Hematopoietic multipotent progenitor cell treated with erythropoietin and hydrocortisone succinate and interleukin-3 and kit ligand, for 17 days (in vitro differentiated cells): ENCODE data around the gene TRIM15.
"Not testable (repeated sequence)": the region's sequence is repeated elsewhere in the genome, so short reads cannot be mapped to it uniquely, and the experiment has no call there.

ENCODE experiments used
- DNase-seq: peaks from one replicate; pipeline ENCODE4 v3.0.0-alpha.2; 2015; ENCODE audit warnings: low spot score

Gene TRIM15

GRCh38 chr6:30198166-30199084 lies 35.1 kb downstream of the TRIM15 start:
- DNase-seq, result no peak

- no peak for DNase-seq
Observed at GRCh38 chr6:30200551-30201281, 37.4 kb downstream of the TRIM15 start.

GRCh38 chr6:30202366-30202765 lies 39.0 kb downstream of the TRIM15 start:
- DNase-seq, result no peak

GRCh38 chr6:30204116-30204515 lies 40.8 kb downstream of the TRIM15 start:
- DNase-seq, result no peak

- no peak for DNase-seq
Observed at GRCh38 chr6:30206152-30206551, 42.8 kb downstream of the TRIM15 start.

GRCh38 chr6:30206799-30207618 lies 43.7 kb downstream of the TRIM15 start:
- DNase-seq, result no peak

GRCh38 chr6:30207619-30208295 lies 44.4 kb downstream of the TRIM15 start:
- no peak for DNase-seq

- no peak for DNase-seq
Observed at GRCh38 chr6:30211306-30211705, 48.0 kb downstream of the TRIM15 start.

- no peak for DNase-seq
Observed at GRCh38 chr6:30211899-30212298, 48.6 kb downstream of the TRIM15 start.

GRCh38 chr6:30212865-30213666 lies 49.7 kb downstream of the TRIM15 start, which contains the start of gene TRIM26:
TSS of gene TRIM26 (minus strand) at chr6:30213406. CDS start at chr6:30199103, 14,303 bp downstream.
- DNase-seq, result peak; percentile 79

GRCh38 chr6:30213667-30213956 lies 50.3 kb downstream of the TRIM15 start:
- no peak for DNase-seq

GRCh38 chr6:30213957-30214656 lies 50.8 kb downstream of the TRIM15 start:
- peak; percentile 10 for DNase-seq

GRCh38 chr6:30214657-30214982 lies 51.3 kb downstream of the TRIM15 start:
- DNase-seq, result no peak

GRCh38 chr6:30216096-30216495 lies 52.8 kb downstream of the TRIM15 start:
- DNase-seq, result no peak

GRCh38 chr6:30219244-30219643 lies 55.9 kb downstream of the TRIM15 start:
- peak; percentile 35 for DNase-seq

- DNase-seq, result not testable (repeated sequence)
Observed at GRCh38 chr6:30221395-30221794, 58.0 kb downstream of the TRIM15 start.

- not testable (repeated sequence) for DNase-seq
Observed at GRCh38 chr6:30221956-30222355, 58.6 kb downstream of the TRIM15 start.
